NCI-H2227 (cell line): ENCODE measurements around the gene CADM4.
"Not testable (repeated sequence)": the region's sequence is repeated elsewhere in the genome, so short reads cannot be mapped to it uniquely, and the experiment has no call there.

Experiments used
- DNase-seq: peaks from one replicate; lab custom pipeline; 2025; ENCODE audit not compliant: unreplicated experiment; lab: John Stamatoyannopoulos, UW

Gene CADM4

GRCh38 chr19:43589277-43589676, 50.4 kb downstream of the CADM4 start:
- DNase-seq = no peak

DNA sequence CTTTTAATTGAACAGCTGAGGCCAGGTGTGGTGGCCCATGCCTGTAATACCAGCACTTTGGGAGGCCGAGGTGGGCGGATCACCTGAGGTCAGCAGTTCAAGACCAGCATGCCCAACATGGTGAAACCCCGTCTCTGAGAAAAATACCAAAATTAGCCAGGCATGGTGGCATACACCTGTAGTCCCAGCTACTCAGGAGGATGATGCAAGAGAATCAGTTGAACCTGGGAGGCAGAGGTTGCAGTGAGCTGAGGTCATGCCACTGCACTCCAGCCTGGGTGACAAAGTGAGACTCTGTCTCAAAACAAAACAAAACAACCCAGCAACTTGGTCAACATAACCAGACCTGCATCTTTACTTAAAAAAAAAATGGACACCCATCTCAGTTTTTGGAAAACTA, 52.6 kb downstream of the CADM4 start:
- not testable (repeated sequence) for DNase-seq

DNA sequence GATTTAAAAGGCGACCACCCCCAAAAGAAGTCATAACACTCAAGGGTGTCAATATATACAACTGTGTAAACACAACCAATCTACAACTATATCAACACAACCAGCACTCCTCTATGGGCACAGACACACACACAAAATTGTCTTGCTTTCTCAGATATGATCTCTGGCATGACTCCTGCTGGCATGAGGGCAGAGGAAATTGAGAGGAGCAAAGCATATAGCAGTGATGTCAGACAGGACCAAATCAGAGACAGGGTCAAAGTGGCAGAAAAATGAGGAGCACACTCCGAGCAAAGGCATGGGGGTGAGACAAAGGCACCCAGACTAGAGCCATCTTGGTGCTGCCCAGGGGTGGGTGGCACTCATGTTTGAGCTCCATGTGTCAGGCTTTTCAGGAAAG, 53.3 kb downstream of the CADM4 start:
- no peak for DNase-seq

DNA sequence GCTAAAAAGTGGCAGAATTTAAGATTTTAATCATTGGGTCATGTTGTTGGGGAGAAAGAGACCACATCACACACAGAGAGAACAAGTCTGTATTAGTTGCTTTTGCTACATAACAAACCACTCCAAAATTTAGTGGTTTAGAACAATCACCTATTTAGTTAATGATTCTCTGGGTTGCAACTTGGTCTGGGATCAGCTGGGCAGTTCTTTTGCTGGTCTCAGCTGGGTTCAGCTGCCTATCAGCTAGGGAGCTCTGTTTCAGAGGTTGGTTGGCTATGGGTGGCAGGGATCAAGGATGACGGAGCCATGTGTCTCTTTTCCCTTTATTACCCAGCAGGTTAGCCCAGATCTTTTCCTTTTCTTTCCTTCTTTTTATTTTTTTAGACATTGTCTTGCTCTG, 55.2 kb downstream of the CADM4 start:
- no peak for DNase-seq

- DNase-seq = no peak
Measured at GRCh38 chr19:43582495-43582894, 57.2 kb downstream of the CADM4 start.

DNA sequence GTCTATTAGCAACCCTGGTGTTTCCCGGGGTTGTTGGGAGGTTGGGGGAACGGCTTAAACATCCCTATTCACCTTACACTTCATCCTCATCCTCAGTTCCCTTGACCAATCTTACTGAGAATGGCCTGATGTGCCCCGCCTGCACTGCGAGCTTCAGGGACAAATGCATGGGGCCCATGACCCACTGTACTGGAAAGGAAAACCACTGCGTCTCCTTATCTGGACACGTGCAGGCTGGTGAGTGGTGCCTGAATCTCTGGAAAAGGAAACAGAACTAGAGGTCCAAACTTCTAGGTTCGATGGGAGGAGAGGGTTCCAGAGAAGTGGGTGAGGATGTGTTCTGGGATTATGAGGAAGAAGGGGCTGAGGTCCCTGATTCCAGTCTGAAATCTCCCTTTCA, 58.2 kb downstream of the CADM4 start:
- DNase-seq = no peak

- no peak for DNase-seq
Measured at GRCh38 chr19:43578787-43579186, 60.9 kb downstream of the CADM4 start.

- peak; percentile 82 for DNase-seq
Measured at GRCh38 chr19:43575955-43576878, 63.4 kb downstream of the CADM4 start.

DNA sequence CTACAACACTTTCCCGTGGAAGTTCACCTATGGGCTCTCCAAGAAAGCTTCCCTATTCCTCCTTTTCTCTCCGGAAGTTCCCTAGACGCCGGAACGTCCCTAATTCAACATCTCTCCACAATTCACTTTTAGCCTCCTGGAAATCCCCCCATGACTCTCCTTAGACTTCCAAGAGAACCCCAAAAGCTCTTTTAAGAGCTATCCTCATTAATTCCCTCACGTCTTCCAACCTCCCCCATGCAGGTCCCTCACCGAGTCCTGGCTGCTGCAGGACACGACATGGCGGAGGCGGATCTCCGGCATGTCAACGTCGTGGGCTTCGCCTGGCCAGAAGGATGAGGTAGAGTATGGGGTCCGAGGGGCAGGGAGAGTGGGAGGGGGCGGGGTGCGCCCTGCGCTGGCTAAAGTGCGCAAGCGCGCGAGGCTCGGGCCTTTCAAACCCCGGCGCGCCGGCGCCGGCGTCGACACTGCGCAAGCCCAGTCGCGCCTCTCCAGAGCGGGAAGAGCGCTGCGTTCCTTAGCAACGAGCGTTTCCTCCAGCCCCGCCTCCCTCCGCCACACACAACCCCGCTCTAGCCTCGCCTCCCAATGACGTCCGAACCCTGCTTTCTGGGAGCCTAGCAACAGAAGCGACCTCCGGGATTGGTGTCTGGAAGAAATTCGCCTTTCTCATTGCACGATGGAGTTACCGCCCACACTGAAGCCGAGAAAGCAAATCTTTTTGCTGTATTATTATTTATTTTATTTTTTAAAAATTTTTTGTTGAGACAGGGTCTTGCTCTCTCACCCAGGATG, 64.3 kb downstream of the CADM4 start, which contains the start of the genes PINLYP and XRCC1:
PINLYP (plus strand) TSS at position 646 of the 795 bp plus-strand sequence. CDS start 1,391 bp downstream, outside the sequence.
XRCC1 (minus strand) TSS at position 372 of the 795 bp plus-strand sequence; CDS start at position 303, 69 bp downstream.
- peak; percentile 97 for DNase-seq

- DNase-seq = no peak
Measured at GRCh38 chr19:43574424-43575155, 65.1 kb downstream of the CADM4 start.
